H9 (cell line): ENCODE results near the gene CADPS. TPM values are rescaled to one million over a fixed set of nuclear protein-coding genes. Genes with fewer than 3 reads are reported as not detected.

Experiments
- DNase-seq: peaks from one replicate; pipeline ENCODE4 v3.0.0-alpha.2; 2017
- H2AFZ ChIP-seq: one replicate; pipeline ENCODE4 v1.6.1; 2013; ENCODE audit warnings: mild to moderate bottlenecking, low read length, control low read depth, moderate library complexity
- H2AK5ac ChIP-seq: 2 replicates; pipeline ENCODE4 v1.6.1; 2013; ENCODE audit warnings: low read length, control low read depth, mixed read lengths; ENCODE audit not compliant: insufficient read length
- H2BK120ac ChIP-seq: one replicate; pipeline ENCODE4 v1.6.1; 2013; ENCODE audit warnings: low read depth, mild to moderate bottlenecking, low read length, control low read depth, inconsistent platforms; ENCODE audit not compliant: poor library complexity, severe bottlenecking
- H2BK12ac ChIP-seq: 2 replicates; pipeline ENCODE4 v1.6.1; 2013; ENCODE audit warnings: low read length, control low read depth, mixed read lengths, low read depth; ENCODE audit not compliant: insufficient read length
- H2BK15ac ChIP-seq: 2 replicates; pipeline ENCODE4 v1.6.1; 2013; ENCODE audit warnings: low read depth, low read length, control low read depth
- H2BK20ac ChIP-seq: one replicate; pipeline ENCODE4 v1.6.1; 2013; ENCODE audit warnings: low read depth, mild to moderate bottlenecking, low read length, control low read depth, inconsistent platforms; ENCODE audit not compliant: poor library complexity, severe bottlenecking
- H2BK5ac ChIP-seq: 2 replicates; pipeline ENCODE4 v1.6.1; 2013; ENCODE audit warnings: low read length, control low read depth, mixed read lengths; ENCODE audit not compliant: insufficient read length
- H3K14ac ChIP-seq: 2 replicates; pipeline ENCODE4 v1.6.1; 2013; ENCODE audit warnings: low read length, control low read depth; ENCODE audit not compliant: insufficient read depth
- H3K18ac ChIP-seq: 2 replicates; pipeline ENCODE4 v1.6.1; 2013; ENCODE audit warnings: low read depth, mild to moderate bottlenecking, mixed read lengths, low read length, control low read depth; ENCODE audit not compliant: insufficient read length
- H3K23ac ChIP-seq: 2 replicates; pipeline ENCODE4 v1.6.1; 2013; ENCODE audit warnings: low read length, control low read depth, mixed read lengths, low read depth; ENCODE audit not compliant: insufficient read length
- H3K23me2 ChIP-seq: 2 replicates; pipeline ENCODE4 v1.6.1; 2013; ENCODE audit warnings: low read depth, mild to moderate bottlenecking, mixed read lengths, low read length, control low read depth; ENCODE audit not compliant: insufficient read length, poor library complexity, severe bottlenecking
- H3K27ac ChIP-seq: 2 replicates; pipeline ENCODE4 v1.5.1; 2013; ENCODE audit warnings: low read length, control low read depth, mixed read lengths, low read depth; ENCODE audit not compliant: insufficient read length
- H3K27me3 ChIP-seq: 2 replicates; pipeline ENCODE4 v1.6.1; 2013; ENCODE audit warnings: low read length, control low read depth, inconsistent platforms; ENCODE audit not compliant: insufficient read depth
- H3K4ac ChIP-seq: 2 replicates; pipeline ENCODE4 v1.6.1; 2013; ENCODE audit warnings: low read depth, mild to moderate bottlenecking, control low read depth, inconsistent platforms, low read length, moderate library complexity
- H3K4me1 ChIP-seq: 2 replicates; pipeline ENCODE4 v1.6.1; 2013; ENCODE audit warnings: low read length, control low read depth, inconsistent platforms; ENCODE audit not compliant: insufficient read depth
- H3K4me2 ChIP-seq: 2 replicates; pipeline ENCODE4 v1.6.1; 2013; ENCODE audit warnings: low read length, control low read depth, mixed read lengths; ENCODE audit not compliant: insufficient read length, insufficient read depth
- H3K56ac ChIP-seq: 2 replicates; pipeline ENCODE4 v1.6.1; 2013; ENCODE audit warnings: low read depth, mild to moderate bottlenecking, mixed read lengths, low read length, control low read depth; ENCODE audit not compliant: insufficient read length
- H3K79me1 ChIP-seq: 2 replicates; pipeline ENCODE4 v1.6.1; 2013; ENCODE audit warnings: low read depth, mild to moderate bottlenecking, moderate library complexity, low read length, control low read depth, inconsistent platforms; ENCODE audit not compliant: insufficient read depth, poor library complexity, severe bottlenecking
- H3K79me2 ChIP-seq: 2 replicates; pipeline ENCODE4 v1.6.1; 2013; ENCODE audit warnings: low read length, control low read depth, inconsistent platforms; ENCODE audit not compliant: insufficient read depth
- H3K9ac ChIP-seq: 2 replicates; pipeline ENCODE4 v1.6.1; 2013; ENCODE audit warnings: low read length, control low read depth, mixed read lengths; ENCODE audit not compliant: insufficient read length; ENCODE audit errors: extremely low read depth
- H3K9me3 ChIP-seq: one replicate; pipeline ENCODE4 v1.6.1; 2013; ENCODE audit warnings: low read depth, low read length, inconsistent platforms; ENCODE audit not compliant: control insufficient read depth
- H3T11ph ChIP-seq: one replicate; pipeline ENCODE4 v1.6.1; 2013; ENCODE audit warnings: mild to moderate bottlenecking, low read length, control low read depth, inconsistent platforms
- H4K20me1 ChIP-seq: one replicate; pipeline ENCODE4 v1.6.1; 2013; ENCODE audit not compliant: control insufficient read depth, insufficient read length, insufficient read depth
- H4K5ac ChIP-seq: 2 replicates; pipeline ENCODE4 v1.6.1; 2013; ENCODE audit warnings: low read depth, mild to moderate bottlenecking, mixed read lengths, low read length, control low read depth; ENCODE audit not compliant: insufficient read length
- H4K8ac ChIP-seq: replicated peaks from 2 replicates; pipeline ENCODE4 v1.6.1; 2013; ENCODE audit warnings: low read length, control low read depth, mixed read lengths, low read depth; ENCODE audit not compliant: insufficient read length
- H4K91ac ChIP-seq: 2 replicates; pipeline ENCODE4 v1.6.1; 2013; ENCODE audit warnings: low read depth, mild to moderate bottlenecking, moderate library complexity, mixed read lengths, low read length, control low read depth; ENCODE audit not compliant: insufficient read length
- H3K27ac Mint-ChIP-seq, 3 experiments: 2 replicates in 2 of 3; 3 replicates in 1 of 3; pipeline ENCODE4 v1.8.0; 2020 to 2021; ENCODE audit warnings: mixed read lengths in 3 of 3, mild to moderate bottlenecking in 1 of 3, moderate library complexity in 1 of 3
- H3K27me3 Mint-ChIP-seq: 2 replicates; pipeline ENCODE4 v1.8.0; 2021; ENCODE audit warnings: low read depth, mild to moderate bottlenecking, moderate library complexity, mixed read lengths
- H3K36me3 Mint-ChIP-seq, 3 experiments: 2 replicates in 2 of 3; 3 replicates in 1 of 3; pipeline ENCODE4 v1.8.0; 2020 to 2021; ENCODE audit warnings: low read depth in 3 of 3, mixed read lengths in 3 of 3; ENCODE audit not compliant: insufficient read depth in 1 of 3
- H3K4me1 Mint-ChIP-seq, 2 experiments: 2 replicates each; pipeline ENCODE4 v1.8.0; 2020; ENCODE audit warnings: mixed read lengths in 2 of 2
- H3K4me3 Mint-ChIP-seq, 2 experiments: 2 replicates in 1 of 2; 3 replicates in 1 of 2; pipeline ENCODE4 v1.8.0; 2020 to 2021; ENCODE audit warnings: mild to moderate bottlenecking in 2 of 2, mixed read lengths in 2 of 2, moderate library complexity in 1 of 2
- H3K9me3 Mint-ChIP-seq, 2 experiments: 2 replicates in 1 of 2; 3 replicates in 1 of 2; pipeline ENCODE4 v1.8.0; 2020; ENCODE audit warnings: mild to moderate bottlenecking in 2 of 2, mixed read lengths in 2 of 2, moderate library complexity in 1 of 2
- CTCF ChIP-seq: fragments of 200-600 bp; sonication (generic); conservative IDR thresholded peaks from 3 replicates; pipeline ENCODE4 v1.8.0; 2021; ENCODE audit warnings: antibody characterized with exemption, mild to moderate bottlenecking
- WGBS: extraction: QIAGEN DNeasy Blood & Tissue Kit; methylation state at CpG from one replicate; pipeline ENCODE4 v1.1.7; 2013; ENCODE audit warnings: missing lambda C conversion rate, low lambda C conversion rate, mixed read lengths; ENCODE audit not compliant: insufficient read length; ENCODE audit errors: extremely low coverage; 5-methylcytosine and 5-hydroxymethylcytosine counted together
- total RNA-seq: library from RNA; stranded (reverse); gene quantifications from 2 replicates; pipeline ENCODE4 v1.2.1, GENCODE V29; 2021

The CADPS gene
- total RNA-seq, 1 experiment from 2014 or later, result 6.6 TPM

DNA sequence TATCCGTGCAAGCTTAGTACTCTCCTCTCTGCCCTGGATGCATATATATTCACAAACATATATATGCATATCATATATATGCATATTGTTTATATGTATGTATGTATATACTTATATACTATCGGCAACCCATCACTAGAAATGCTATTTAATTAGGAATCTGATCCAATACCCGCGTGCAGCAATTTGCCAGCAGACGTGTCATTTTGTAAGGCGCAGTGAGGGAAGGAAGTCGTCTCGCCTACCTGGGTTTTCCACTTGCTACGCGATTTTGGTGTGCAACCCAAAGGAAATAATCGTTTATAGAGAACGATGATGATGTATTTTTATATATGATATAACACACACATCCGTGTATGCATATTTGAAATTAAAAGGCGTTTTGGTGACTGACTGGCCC lies 496.3 kb downstream of the CADPS start:
- no peak overlapping the region for H2AK5ac ChIP-seq
- H3K18ac ChIP-seq, result no peak overlapping the region
- H2BK20ac ChIP-seq, result no peak overlapping the region
- TF ChIP-seq CTCF, result no peak
- H3K27ac Mint-ChIP-seq, result no peak overlapping the region
- no peaks in the 10 kb centered on the region; the same call in 1 of the 2 replicates for H3K4me1 ChIP-seq
- H3K9me3 Mint-ChIP-seq, result peaks cover 0 to 10% of the 10 kb centered on the region in 2 experiments; a peak in 2 of 5 replicates
- no peaks in the 10 kb centered on the region for H4K20me1 ChIP-seq
- no peaks in the 10 kb centered on the region for H3K79me1 ChIP-seq
- peaks cover 82% of the 10 kb centered on the region for H3K27me3 ChIP-seq
- no peak overlapping the region for H4K5ac ChIP-seq
- H3T11ph ChIP-seq, result no peak overlapping the region
- peaks cover 38 to 57% of the 10 kb centered on the region in 2 experiments for H3K4me1 Mint-ChIP-seq
- H3K14ac ChIP-seq, result no peak overlapping the region
- H3K27ac ChIP-seq, result no peak overlapping the region
- H4K91ac ChIP-seq, result no peak overlapping the region
- DNase-seq, result no peak
- no peaks in the 10 kb centered on the region for H3K79me2 ChIP-seq
- no peak overlapping the region for H2AFZ ChIP-seq
- no peaks in the 10 kb centered on the region for H3K9me3 ChIP-seq
- H2BK15ac ChIP-seq, result no peak overlapping the region
- H3K4ac ChIP-seq, result no peak overlapping the region
- no peak overlapping the region for H2BK12ac ChIP-seq
- H3K9ac ChIP-seq, result no peak overlapping the region
- WGBS, result no CpG with 5 or more reads among the region's 14 CpGs
- no peaks in the 10 kb centered on the region; a peak in 2 of 7 replicates for H3K36me3 Mint-ChIP-seq
- peak overlapping the region; percentile 43 for H3K4me2 ChIP-seq
- H4K8ac ChIP-seq, result no peak overlapping the region
- H2BK120ac ChIP-seq, result no peak overlapping the region
- no peak overlapping the region for H3K23ac ChIP-seq
- H3K4me3 Mint-ChIP-seq, result peak overlapping the region in 1 of 2 experiments; percentile 73; a peak in 3 of 5 replicates
- no peak overlapping the region for H2BK5ac ChIP-seq
- peaks cover 7% of the 10 kb centered on the region for H3K23me2 ChIP-seq
- peaks cover 100% of the 10 kb centered on the region for H3K27me3 Mint-ChIP-seq
- no peak overlapping the region for H3K56ac ChIP-seq
